Sigmoid colon (tissue), 7 donors: Measurements from ENCODE around the gene TRIM66. TPM values are rescaled to one million over a fixed set of nuclear protein-coding genes. Genes with fewer than 3 reads are reported as not detected.

ENCODE experiments used
- DNase-seq: peaks from one replicate; pipeline ENCODE4 v3.0.0-alpha.2; 2019
- H3K27ac ChIP-seq, 4 donors: fragments of 200-600 bp; sonication (generic); one replicate each; pipeline ENCODE4 v1.5.1; 2016 to 2019; ENCODE audit warnings: mild to moderate bottlenecking in 1 of 4
- H3K27me3 ChIP-seq, 3 donors: fragments of 200-600 bp; sonication (generic); one replicate each; pipeline ENCODE4 v1.5.1; 2019; ENCODE audit warnings: mild to moderate bottlenecking in 1 of 3
- H3K36me3 ChIP-seq, 4 donors: fragments of 200-600 bp; sonication (generic); one replicate each; pipeline ENCODE4 v1.5.1; 2016 to 2019
- H3K4me1 ChIP-seq, 4 donors: fragments of 200-600 bp; sonication (generic); one replicate each; pipeline ENCODE4 v1.5.1; 2017 to 2019
- H3K4me3 ChIP-seq, 4 donors: fragments of 200-600 bp; sonication (generic); one replicate each; pipeline ENCODE4 v1.5.1; 2017 to 2019; ENCODE audit warnings: mild to moderate bottlenecking in 2 of 4, moderate library complexity in 1 of 4
- H3K9me3 ChIP-seq, 4 donors: fragments of 200-600 bp in 3 of 4; sonication (generic) in 3 of 4; one replicate each; pipeline versions ENCODE4 v1.5.1 to v1.6.1; 2013 to 2019
- EP300 ChIP-seq, 4 donors: sonication (generic); formaldehyde crosslinking; IDR thresholded peaks; one replicate each; pipeline ENCODE4 v1.6.1; 2017; ENCODE audit warnings: antibody characterized with exemption in 4 of 4
- POLR2A ChIP-seq, 2 donors: fragments of 450-650 bp; IDR thresholded peaks; one replicate each; pipeline ENCODE4 v1.6.1; 2016; ENCODE audit warnings: antibody characterized with exemption in 2 of 2, mild to moderate bottlenecking in 2 of 2, moderate library complexity in 2 of 2
- POLR2AphosphoS5 ChIP-seq, 4 donors: sonication (generic); formaldehyde crosslinking; IDR thresholded peaks; one replicate each; pipeline ENCODE4 v1.6.1; 2017; ENCODE audit warnings: antibody characterized with exemption in 4 of 4
- WGBS, 2 donors: extraction: QIAGEN DNeasy Blood & Tissue Kit; methylation state at CpG; one replicate each; pipeline ENCODE4 v1.1.7; 2013; 5-methylcytosine and 5-hydroxymethylcytosine counted together
- intact Hi-C: fragments of 100-400 bp; cut with DNase I; formaldehyde crosslinking; loops from one replicate; pipeline ENCODE4 v1.15.1; 2023
- polyA plus RNA-seq, 3 donors: library from polyadenylated mRNA; stranded (reverse); fragments of 200-250 nt; gene quantifications; one replicate each; pipeline ENCODE4 v1.2.3, GENCODE V29; 2013
- total RNA-seq, 4 donors: library from RNA; depleted of rRNA; stranded (reverse); fragments of >200 nt; gene quantifications; one replicate each; pipeline ENCODE4 v1.1.0, GENCODE V29; 2016
- TF ChIP-seq, protein P1 (sequence below), 4 experiments: fragments of 450-650 bp in 3 of 4; fragments of 200-600 bp in 1 of 4; IDR thresholded peaks; one replicate each; pipeline ENCODE4 v1.5.1; 2016 to 2019; ENCODE audit warnings: antibody characterized with exemption in 4 of 4, mild to moderate bottlenecking in 3 of 4, moderate library complexity in 2 of 4
- donor health status: healthy with polysubstance abuse.
- donor health status: Bipolar disorder and iron deficiency.
- donor health status: healthy.

Gene TRIM66
- total and polyA plus RNA-seq, 7 donors: 0.60 to 24.4 (median 2.8) TPM

DNA sequence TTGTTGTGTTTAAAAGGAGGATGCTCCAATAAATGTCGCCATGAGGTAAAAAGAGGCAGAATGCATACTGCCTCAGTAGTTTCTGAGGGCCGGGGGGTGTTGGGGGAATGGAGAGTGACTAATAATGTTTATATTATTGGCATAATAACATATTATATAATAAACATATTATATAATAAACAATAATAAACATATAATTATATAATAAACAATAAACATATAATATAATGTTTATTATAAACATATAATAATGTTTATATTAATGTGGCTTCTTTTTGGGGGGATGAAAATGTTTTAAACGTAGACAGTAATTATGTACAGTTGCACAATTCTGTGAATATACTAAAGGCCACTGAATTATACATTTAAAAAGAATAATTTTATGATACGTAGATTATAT is 35.6 kb downstream of the TRIM66 start:
- Histone ChIP-seq H3K4me1 (peaks cover 0 to 2% (median under 1%) of the 10 kb centered on the region in 4 donors), H3K27ac (no peak overlapping the region), H3K9me3 (no peaks in the 10 kb centered on the region), H3K27me3 (no peaks in the 10 kb centered on the region), H3K4me3 (no peak overlapping the region), H3K36me3 (peaks cover 0 to 65% (median 11%) of the 10 kb centered on the region in 4 donors)
- intact Hi-C loops: no loop called here
- no peak for DNase-seq
- no peak for TF ChIP-seq EP300 (IDR thresholded peaks at IDR 0.05)
- TF ChIP-seq POLR2A (IDR thresholded peaks at IDR 0.05): no peak
- TF ChIP-seq, protein P1, sequence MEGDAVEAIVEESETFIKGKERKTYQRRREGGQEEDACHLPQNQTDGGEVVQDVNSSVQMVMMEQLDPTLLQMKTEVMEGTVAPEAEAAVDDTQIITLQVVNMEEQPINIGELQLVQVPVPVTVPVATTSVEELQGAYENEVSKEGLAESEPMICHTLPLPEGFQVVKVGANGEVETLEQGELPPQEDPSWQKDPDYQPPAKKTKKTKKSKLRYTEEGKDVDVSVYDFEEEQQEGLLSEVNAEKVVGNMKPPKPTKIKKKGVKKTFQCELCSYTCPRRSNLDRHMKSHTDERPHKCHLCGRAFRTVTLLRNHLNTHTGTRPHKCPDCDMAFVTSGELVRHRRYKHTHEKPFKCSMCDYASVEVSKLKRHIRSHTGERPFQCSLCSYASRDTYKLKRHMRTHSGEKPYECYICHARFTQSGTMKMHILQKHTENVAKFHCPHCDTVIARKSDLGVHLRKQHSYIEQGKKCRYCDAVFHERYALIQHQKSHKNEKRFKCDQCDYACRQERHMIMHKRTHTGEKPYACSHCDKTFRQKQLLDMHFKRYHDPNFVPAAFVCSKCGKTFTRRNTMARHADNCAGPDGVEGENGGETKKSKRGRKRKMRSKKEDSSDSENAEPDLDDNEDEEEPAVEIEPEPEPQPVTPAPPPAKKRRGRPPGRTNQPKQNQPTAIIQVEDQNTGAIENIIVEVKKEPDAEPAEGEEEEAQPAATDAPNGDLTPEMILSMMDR (IDR thresholded peaks at IDR 0.05): no peak
- no peak for TF ChIP-seq POLR2AphosphoS5 (IDR thresholded peaks at IDR 0.05)
- WGBS, 2 donors: 97 to 98% methylated on average over 4 of the region's 4 CpGs

DNA sequence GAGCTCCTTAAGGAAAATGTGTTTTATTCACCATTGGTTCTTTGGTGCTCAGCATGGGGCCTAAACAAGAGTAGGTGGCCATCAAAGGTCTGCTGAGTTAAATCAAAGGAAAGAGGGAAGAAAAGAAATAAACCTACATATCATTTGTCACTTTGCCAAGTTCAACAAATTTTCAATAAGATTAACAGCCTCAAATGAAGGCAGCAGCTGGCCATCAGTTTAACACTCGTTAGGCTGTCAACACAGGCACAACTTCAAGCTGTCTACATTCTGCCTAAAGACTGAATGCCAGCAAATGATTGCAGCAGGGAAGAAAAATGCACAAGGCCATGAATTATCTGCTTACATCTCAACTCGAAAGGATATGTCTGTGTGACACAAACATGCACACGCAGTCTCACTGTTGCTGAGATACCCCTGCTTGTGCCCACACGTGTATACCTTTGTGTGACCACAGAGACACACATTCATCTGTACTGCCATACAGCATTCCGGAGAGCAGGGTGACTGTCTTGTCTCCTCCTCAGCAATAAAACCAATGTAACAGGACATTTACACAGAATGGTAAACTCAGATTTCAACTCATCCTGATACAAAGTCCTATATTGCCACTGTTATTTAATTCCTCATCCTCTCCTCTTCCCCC is 40.1 kb downstream of the TRIM66 start:
- Histone ChIP-seq H3K27me3 (no peaks in the 10 kb centered on the region), H3K36me3 (peaks cover 0 to 78% (median 12%) of the 10 kb centered on the region in 4 donors), H3K4me3 (no peak overlapping the region), H3K27ac (no peak overlapping the region), H3K4me1 (no peaks in the 10 kb centered on the region), H3K9me3 (no peaks in the 10 kb centered on the region)
- 72 to 81% methylated on average over 5 of the region's 5 CpGs for WGBS, 2 donors
- intact Hi-C loops: no loop called here
- DNase-seq: no peak
- no peak for TF ChIP-seq POLR2A (IDR thresholded peaks at IDR 0.05)
- no peak for TF ChIP-seq POLR2AphosphoS5 (IDR thresholded peaks at IDR 0.05)
- TF ChIP-seq EP300 (IDR thresholded peaks at IDR 0.05): no peak
- TF ChIP-seq, protein P1 (IDR thresholded peaks at IDR 0.05): no peak

DNA sequence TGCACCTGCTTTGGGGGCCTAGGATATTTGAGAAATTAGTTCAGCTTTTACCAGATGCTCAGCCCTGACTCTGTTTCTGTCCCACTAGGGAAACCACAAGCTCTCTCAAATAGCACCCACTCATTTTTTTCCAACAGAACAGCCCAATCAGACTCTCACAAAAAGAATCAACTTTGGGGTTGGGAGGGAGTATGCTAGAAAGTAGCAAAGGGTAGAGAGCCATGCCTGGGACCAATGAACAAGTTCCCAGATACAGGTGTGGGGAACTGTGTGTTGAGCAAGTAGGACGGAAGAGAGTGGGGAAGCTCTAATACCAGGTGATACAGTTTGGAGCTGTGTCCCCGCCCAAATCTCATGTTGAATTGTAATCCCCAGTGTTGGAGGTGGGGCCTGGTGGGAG is 41.1 kb downstream of the TRIM66 start:
- intact Hi-C loops: no loop called here
- no peak for DNase-seq
- Histone ChIP-seq H3K4me1 (no peaks in the 10 kb centered on the region), H3K36me3 (peaks cover 0 to 72% (median 12%) of the 10 kb centered on the region in 4 donors), H3K9me3 (no peaks in the 10 kb centered on the region), H3K27me3 (no peaks in the 10 kb centered on the region), H3K27ac (no peak overlapping the region), H3K4me3 (no peak overlapping the region)
- TF ChIP-seq POLR2AphosphoS5 (IDR thresholded peaks at IDR 0.05) (no peak), POLR2A (IDR thresholded peaks at IDR 0.05) (no peak), EP300 (IDR thresholded peaks at IDR 0.05) (no peak)
- TF ChIP-seq, protein P1 (IDR thresholded peaks at IDR 0.05): no peak
- 93 to 94% methylated on average over 2 of the region's 2 CpGs for WGBS, 2 donors

DNA sequence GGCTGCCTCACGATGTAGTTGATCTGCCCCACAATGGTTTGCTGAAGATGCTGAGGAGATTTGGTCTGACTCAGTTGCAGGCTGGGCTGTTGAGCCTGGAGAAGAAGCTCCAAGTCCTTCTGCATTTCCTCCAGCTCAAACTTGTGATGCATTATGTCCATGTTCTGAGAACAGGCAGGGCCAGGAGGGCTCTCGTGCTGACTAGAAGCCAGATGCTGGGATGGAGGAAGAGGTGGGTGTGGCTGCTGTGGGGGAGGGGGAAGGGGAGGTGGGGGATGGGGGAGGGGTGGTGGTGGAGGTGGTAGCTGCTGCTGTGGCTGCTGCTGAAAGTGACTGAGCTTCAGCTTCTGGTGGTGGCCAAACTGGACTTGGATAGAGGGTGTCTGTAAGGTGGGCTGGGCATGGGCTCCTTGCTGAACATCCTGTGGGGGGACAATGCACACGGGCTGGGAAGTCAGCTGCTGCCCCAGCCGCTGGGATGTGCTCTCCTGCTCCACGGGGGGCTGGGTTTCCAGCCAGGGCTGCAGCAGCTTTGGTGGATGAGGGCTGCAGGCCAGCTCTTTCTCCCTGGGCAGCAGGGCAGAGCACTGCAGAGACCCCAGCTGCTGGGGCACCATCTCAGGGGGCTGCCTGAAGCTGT is 42.1 kb downstream of the TRIM66 start:
- Histone ChIP-seq H3K9me3 (no peaks in the 10 kb centered on the region), H3K4me1 (no peaks in the 10 kb centered on the region), H3K27me3 (no peaks in the 10 kb centered on the region), H3K36me3 (peaks cover 0 to 64% (median 9%) of the 10 kb centered on the region in 4 donors), H3K4me3 (no peak overlapping the region), H3K27ac (no peak overlapping the region)
- intact Hi-C loops: no loop called here
- DNase-seq: no peak
- WGBS, 2 donors: 73 to 81% methylated on average over 5 of the region's 5 CpGs
- TF ChIP-seq POLR2AphosphoS5 (IDR thresholded peaks at IDR 0.05): no peak
- no peak for TF ChIP-seq POLR2A (IDR thresholded peaks at IDR 0.05)
- TF ChIP-seq, protein P1 (IDR thresholded peaks at IDR 0.05): no peak
- TF ChIP-seq EP300 (IDR thresholded peaks at IDR 0.05): no peak
